A549 (cell line): ENCODE data around the gene BCR.

Source experiments
- BHLHE40 ChIP-seq: IDR thresholded peaks from 2 replicates; pipeline ENCODE4 v1.6.1; 2012; ENCODE audit warnings: low read depth, low read length, inconsistent platforms
- EP300 ChIP-seq, 2 experiments: fragments of >200 bp; sonication (Bioruptor Twin); formaldehyde crosslinking; IDR thresholded peaks; 2 replicates in 1 of 2; 3 replicates in 1 of 2; pipeline ENCODE4 v1.6.1; 2016 to 2017
- ESRRA ChIP-seq: fragments of 150-350 bp; IDR thresholded peaks from 2 replicates; pipeline ENCODE4 v1.6.1; 2014; ENCODE audit warnings: mild to moderate bottlenecking, low read length, borderline replicate concordance
- KDM1A ChIP-seq: fragments of 200-600 bp; sonication (generic); IDR thresholded peaks from 2 replicates; pipeline ENCODE4 v1.6.1; 2016; ENCODE audit warnings: low read depth, mild to moderate bottlenecking
- MAFK ChIP-seq: fragments of 450-650 bp; IDR thresholded peaks from 2 replicates; pipeline ENCODE4 v1.6.1; 2014; ENCODE audit not compliant: partially characterized antibody
- NFE2L2 ChIP-seq: fragments of 150-350 bp; conservative IDR thresholded peaks from 2 replicates; pipeline ENCODE4 v1.6.1; 2014; ENCODE audit warnings: low read length
- POLR2A ChIP-seq: IDR thresholded peaks from 2 replicates; pipeline ENCODE4 v1.6.1; 2012; ENCODE audit warnings: mild to moderate bottlenecking, low read length
- POLR2AphosphoS2 ChIP-seq: conservative IDR thresholded peaks from 2 replicates; pipeline ENCODE4 v1.6.1; 2012; ENCODE audit warnings: low read length, improper control_type of control experiment, inconsistent platforms
- RARB ChIP-seq: fragments of 250-450 bp; sonication (Bioruptor Pico); IDR thresholded peaks from 2 replicates; pipeline ENCODE4 v1.8.0; 2021; ENCODE audit warnings: mild to moderate bottlenecking, moderate library complexity
- SMC3 ChIP-seq: fragments of >200 bp; sonication (Bioruptor Twin); formaldehyde crosslinking; IDR thresholded peaks from 3 replicates; pipeline ENCODE4 v1.6.1; 2018; ENCODE audit warnings: inconsistent platforms
- ZSCAN20 ChIP-seq: fragments of 250-450 bp; sonication (Bioruptor Pico); IDR thresholded peaks from 2 replicates; pipeline ENCODE4 v1.8.0; 2022; ENCODE audit warnings: mild to moderate bottlenecking, moderate library complexity
- TF ChIP-seq, protein P1 (sequence below): fragments of >200 bp; sonication (Bioruptor Twin); formaldehyde crosslinking; IDR thresholded peaks from 3 replicates; pipeline ENCODE4 v1.5.1; 2016
- TF ChIP-seq, protein P2 (sequence below): fragments of 200-600 bp; sonication (generic); IDR thresholded peaks from 2 replicates; pipeline ENCODE4 v1.6.1; 2016; ENCODE audit warnings: antibody characterized with exemption, mild to moderate bottlenecking, moderate library complexity

DNA sequence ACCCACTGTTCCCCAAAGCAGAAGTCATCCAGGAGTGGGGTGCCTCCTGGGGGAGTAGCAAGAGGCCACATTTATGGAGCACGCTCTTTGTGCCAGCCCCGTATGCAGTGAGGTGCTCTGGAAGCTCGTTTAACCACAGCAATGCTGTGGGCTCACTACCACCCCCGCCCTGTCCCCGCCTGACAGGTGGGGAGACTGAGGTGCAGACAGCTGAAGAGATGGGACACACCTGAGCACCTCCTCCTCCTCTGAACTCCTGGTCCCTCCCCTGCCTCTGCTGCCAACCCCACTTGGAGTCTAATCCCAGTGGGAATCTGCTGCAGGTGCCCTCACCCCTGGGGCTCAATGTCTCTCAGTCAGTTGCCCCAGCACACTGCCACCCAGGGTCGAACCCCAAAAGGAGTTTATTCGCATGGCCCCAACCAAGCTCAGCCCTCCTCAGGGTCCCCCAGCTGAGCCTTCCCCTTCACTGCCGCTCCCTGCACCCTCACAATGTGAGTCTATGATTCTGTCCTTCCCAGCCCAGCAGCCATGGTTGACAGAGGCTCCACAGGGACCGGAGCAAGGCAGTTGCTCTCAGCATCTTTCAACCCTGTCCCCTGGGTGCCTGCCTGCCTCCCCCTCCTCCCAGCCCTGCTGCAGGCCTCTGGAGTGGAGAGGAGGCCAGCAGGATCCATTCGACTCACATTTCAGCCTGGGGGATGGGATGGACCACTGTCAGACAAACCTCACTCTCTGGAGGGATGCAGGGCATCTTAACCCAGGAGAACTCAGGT is 13.3 kb upstream of the BCR start:
- TF ChIP-seq BHLHE40 = no peak
- no peak for TF ChIP-seq SMC3
- no peak for TF ChIP-seq ZSCAN20 (CRISPR knock-in tag)
- no peak for TF ChIP-seq NFE2L2
- TF ChIP-seq POLR2AphosphoS2 = no peak
- TF ChIP-seq EP300 (IDR thresholded peaks at IDR 0.05) = no peak
- TF ChIP-seq, protein P1, sequence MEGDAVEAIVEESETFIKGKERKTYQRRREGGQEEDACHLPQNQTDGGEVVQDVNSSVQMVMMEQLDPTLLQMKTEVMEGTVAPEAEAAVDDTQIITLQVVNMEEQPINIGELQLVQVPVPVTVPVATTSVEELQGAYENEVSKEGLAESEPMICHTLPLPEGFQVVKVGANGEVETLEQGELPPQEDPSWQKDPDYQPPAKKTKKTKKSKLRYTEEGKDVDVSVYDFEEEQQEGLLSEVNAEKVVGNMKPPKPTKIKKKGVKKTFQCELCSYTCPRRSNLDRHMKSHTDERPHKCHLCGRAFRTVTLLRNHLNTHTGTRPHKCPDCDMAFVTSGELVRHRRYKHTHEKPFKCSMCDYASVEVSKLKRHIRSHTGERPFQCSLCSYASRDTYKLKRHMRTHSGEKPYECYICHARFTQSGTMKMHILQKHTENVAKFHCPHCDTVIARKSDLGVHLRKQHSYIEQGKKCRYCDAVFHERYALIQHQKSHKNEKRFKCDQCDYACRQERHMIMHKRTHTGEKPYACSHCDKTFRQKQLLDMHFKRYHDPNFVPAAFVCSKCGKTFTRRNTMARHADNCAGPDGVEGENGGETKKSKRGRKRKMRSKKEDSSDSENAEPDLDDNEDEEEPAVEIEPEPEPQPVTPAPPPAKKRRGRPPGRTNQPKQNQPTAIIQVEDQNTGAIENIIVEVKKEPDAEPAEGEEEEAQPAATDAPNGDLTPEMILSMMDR = no peak
- TF ChIP-seq ESRRA = no peak
- no peak for TF ChIP-seq MAFK
- TF ChIP-seq POLR2A = no peak
- TF ChIP-seq, protein P2, sequence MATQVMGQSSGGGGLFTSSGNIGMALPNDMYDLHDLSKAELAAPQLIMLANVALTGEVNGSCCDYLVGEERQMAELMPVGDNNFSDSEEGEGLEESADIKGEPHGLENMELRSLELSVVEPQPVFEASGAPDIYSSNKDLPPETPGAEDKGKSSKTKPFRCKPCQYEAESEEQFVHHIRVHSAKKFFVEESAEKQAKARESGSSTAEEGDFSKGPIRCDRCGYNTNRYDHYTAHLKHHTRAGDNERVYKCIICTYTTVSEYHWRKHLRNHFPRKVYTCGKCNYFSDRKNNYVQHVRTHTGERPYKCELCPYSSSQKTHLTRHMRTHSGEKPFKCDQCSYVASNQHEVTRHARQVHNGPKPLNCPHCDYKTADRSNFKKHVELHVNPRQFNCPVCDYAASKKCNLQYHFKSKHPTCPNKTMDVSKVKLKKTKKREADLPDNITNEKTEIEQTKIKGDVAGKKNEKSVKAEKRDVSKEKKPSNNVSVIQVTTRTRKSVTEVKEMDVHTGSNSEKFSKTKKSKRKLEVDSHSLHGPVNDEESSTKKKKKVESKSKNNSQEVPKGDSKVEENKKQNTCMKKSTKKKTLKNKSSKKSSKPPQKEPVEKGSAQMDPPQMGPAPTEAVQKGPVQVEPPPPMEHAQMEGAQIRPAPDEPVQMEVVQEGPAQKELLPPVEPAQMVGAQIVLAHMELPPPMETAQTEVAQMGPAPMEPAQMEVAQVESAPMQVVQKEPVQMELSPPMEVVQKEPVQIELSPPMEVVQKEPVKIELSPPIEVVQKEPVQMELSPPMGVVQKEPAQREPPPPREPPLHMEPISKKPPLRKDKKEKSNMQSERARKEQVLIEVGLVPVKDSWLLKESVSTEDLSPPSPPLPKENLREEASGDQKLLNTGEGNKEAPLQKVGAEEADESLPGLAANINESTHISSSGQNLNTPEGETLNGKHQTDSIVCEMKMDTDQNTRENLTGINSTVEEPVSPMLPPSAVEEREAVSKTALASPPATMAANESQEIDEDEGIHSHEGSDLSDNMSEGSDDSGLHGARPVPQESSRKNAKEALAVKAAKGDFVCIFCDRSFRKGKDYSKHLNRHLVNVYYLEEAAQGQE = no peak
- no peak for TF ChIP-seq KDM1A
- TF ChIP-seq RARB (CRISPR knock-in tag) = no peak
